ENCODE measurements around the gene WDR7.

WDR7 gene

GRCh38 chr18:57004366-57005121 lies 353.4 kb downstream of the WDR7 start:
- no peak for DNase-seq

GRCh38 chr18:57008001-57008686 lies 357.0 kb downstream of the WDR7 start:
- DNase-seq = no peak

GRCh38 chr18:57009844-57010243 lies 358.7 kb downstream of the WDR7 start:
- DNase-seq = no peak

GRCh38 chr18:57014772-57015413 lies 363.7 kb downstream of the WDR7 start:
- no peak for DNase-seq

- no peak for DNase-seq
Observed at GRCh38 chr18:57015451-57015850, 364.3 kb downstream of the WDR7 start.

GRCh38 chr18:57018845-57019244 lies 367.7 kb downstream of the WDR7 start:
- no peak for DNase-seq

- no peak for DNase-seq
Observed at GRCh38 chr18:57022716-57023115, 371.6 kb downstream of the WDR7 start.

- DNase-seq = no peak
Observed at GRCh38 chr18:57023275-57023882, 372.2 kb downstream of the WDR7 start.

GRCh38 chr18:57025540-57025939 lies 374.4 kb downstream of the WDR7 start:
- DNase-seq = no peak

- no peak for DNase-seq
Observed at GRCh38 chr18:57026316-57026715, 375.2 kb downstream of the WDR7 start.

- DNase-seq = no peak
Observed at GRCh38 chr18:57027190-57027708, 376.1 kb downstream of the WDR7 start.

- no peak for DNase-seq
Observed at GRCh38 chr18:57029761-57030160, 378.6 kb downstream of the WDR7 start.

GRCh38 chr18:57030417-57030816 lies 379.3 kb downstream of the WDR7 start:
- no peak for DNase-seq

- DNase-seq = no peak
Observed at GRCh38 chr18:57035590-57035989, 384.4 kb downstream of the WDR7 start.

- DNase-seq = no peak
Observed at GRCh38 chr18:57038395-57038794, 387.2 kb downstream of the WDR7 start.

- DNase-seq = no peak
Observed at GRCh38 chr18:57040175-57040574, 389.0 kb downstream of the WDR7 start.

GRCh38 chr18:57043241-57043640 lies 392.1 kb downstream of the WDR7 start:
- no peak for DNase-seq

- no peak for DNase-seq
Observed at GRCh38 chr18:57048351-57048750, 397.2 kb downstream of the WDR7 start.

- no peak for DNase-seq
Observed at GRCh38 chr18:57048859-57049258, 397.7 kb downstream of the WDR7 start.

- no peak for DNase-seq
Observed at GRCh38 chr18:57050310-57050949, 399.3 kb downstream of the WDR7 start.

- no peak for DNase-seq
Observed at GRCh38 chr18:57051021-57051656, 400.0 kb downstream of the WDR7 start.

- no peak for DNase-seq
Observed at GRCh38 chr18:57051657-57052044, 400.5 kb downstream of the WDR7 start.
